GM12891 (cell line): ENCODE data around the gene MED13L.

ENCODE experiments used
- DNase-seq: peaks from one replicate; pipeline ENCODE4 v3.0.0; 2011; ENCODE audit warnings: low spot score; ENCODE audit not compliant: insufficient read length
- FAIRE-seq: peaks from 2 replicates; lab custom pipeline; 2011; peaks lifted over from hg19 to GRCh38; lab: Jason Lieb, UNC
- PAX5 ChIP-seq: IDR thresholded peaks from 2 replicates; pipeline ENCODE4 v1.6.1; 2011; ENCODE audit warnings: low read length, moderate library complexity, mild to moderate bottlenecking; ENCODE audit not compliant: insufficient read depth, severe bottlenecking
- POLR2A ChIP-seq: IDR thresholded peaks from 2 replicates; pipeline ENCODE4 v1.6.1; 2011; ENCODE audit warnings: low read depth, low read length, control low read depth
- POLR2AphosphoS5 ChIP-seq: IDR thresholded peaks from 2 replicates; pipeline ENCODE4 v1.6.1; 2011; ENCODE audit warnings: low read depth, low read length, control low read depth
- POU2F2 ChIP-seq: IDR thresholded peaks from 2 replicates; pipeline ENCODE4 v1.6.1; 2011; ENCODE audit warnings: low read depth, mild to moderate bottlenecking, control low read depth, low read length, moderate library complexity
- SPI1 ChIP-seq: IDR thresholded peaks from 2 replicates; pipeline ENCODE4 v1.6.1; 2011; ENCODE audit warnings: low read depth, low read length, control low read depth
- TAF1 ChIP-seq: IDR thresholded peaks from 2 replicates; pipeline ENCODE4 v1.6.1; 2011; ENCODE audit warnings: low read depth, low read length, control low read depth

Gene MED13L

DNA sequence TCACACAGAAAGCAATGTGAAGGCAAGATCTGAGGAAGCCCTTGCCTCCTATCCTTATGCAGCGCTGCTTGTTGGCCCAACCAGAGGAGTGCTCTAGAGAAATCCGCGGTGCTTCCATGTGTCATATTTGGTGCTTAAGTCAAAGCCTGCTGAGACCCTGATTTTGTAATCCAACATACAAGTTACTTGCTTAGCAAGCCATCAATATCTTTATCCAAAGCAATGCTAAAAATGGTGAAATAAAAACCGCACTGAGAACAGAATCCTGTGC is 250.0 kb downstream of the MED13L start:
- TF ChIP-seq TAF1, result no peak
- no peak for TF ChIP-seq POU2F2
- no peak for TF ChIP-seq PAX5
- no peak for TF ChIP-seq POLR2AphosphoS5
- no peak for TF ChIP-seq SPI1
- no peak for TF ChIP-seq POLR2A
- FAIRE-seq (no peak), DNase-seq (no peak)

DNA sequence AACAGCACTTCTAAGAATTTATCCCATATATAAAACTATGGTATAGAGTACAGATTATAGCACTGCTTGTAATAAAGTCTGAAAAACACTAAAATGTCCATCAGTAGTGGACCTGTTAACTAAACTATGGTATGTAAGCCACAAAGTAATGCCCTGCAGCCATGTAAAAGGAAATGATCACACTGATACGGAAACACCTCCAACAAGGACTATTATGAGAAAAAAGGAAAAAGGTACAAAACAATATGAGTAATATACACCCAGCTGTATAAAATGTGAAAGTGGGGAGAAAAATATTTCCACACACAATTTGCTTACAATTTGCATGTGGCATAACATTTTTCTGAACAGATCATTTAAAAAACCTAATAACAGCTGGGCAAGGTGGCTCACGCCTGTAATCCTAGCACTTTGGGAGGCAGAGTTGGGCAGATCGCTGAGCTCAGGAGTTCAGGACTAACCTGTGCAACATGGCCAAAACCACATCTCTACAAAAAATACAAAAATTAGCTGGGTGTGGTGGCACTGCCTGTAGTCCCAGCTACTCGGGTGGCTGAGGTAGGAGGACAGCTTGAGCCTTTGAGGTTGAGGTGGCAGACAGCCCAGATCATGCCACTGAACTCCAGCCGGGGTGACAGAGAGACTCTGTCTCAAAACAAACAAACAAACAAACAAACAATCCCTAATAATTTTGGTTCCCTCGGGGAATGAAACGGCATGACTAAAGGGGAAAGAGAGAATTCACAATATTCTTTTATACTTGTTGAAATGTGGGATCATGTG is 250.5 kb downstream of the MED13L start:
- TF ChIP-seq POLR2A (no peak), SPI1 (no peak), POU2F2 (no peak), POLR2AphosphoS5 (no peak), TAF1 (no peak), PAX5 (no peak)
- peak; percentile 26 for FAIRE-seq

DNA sequence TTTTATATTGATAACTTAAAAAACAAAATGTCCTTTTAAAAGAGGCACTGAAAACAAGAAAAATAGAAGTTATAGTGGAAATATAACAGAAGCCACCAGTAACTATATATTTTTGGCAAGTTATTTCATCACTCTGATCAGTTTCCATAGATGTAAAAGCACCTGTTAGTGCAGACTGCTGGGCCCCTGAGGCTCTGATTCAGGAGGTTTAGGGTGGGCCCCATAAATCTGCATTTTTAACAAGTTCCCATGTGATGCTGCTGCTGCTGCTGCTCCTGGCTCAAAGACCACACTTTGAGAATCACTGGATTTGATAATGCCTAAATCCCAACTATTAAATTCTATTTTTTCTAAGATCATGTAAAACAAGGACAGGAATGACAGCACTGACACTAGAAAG is 251.1 kb downstream of the MED13L start:
- TF ChIP-seq POLR2AphosphoS5 (no peak), POLR2A (no peak), TAF1 (no peak), PAX5 (no peak), SPI1 (no peak)
- FAIRE-seq (no peak), DNase-seq (no peak)

More for the DNA sequence above, 250.5 kb downstream of the MED13L start:
- no peak for DNase-seq

DNA sequence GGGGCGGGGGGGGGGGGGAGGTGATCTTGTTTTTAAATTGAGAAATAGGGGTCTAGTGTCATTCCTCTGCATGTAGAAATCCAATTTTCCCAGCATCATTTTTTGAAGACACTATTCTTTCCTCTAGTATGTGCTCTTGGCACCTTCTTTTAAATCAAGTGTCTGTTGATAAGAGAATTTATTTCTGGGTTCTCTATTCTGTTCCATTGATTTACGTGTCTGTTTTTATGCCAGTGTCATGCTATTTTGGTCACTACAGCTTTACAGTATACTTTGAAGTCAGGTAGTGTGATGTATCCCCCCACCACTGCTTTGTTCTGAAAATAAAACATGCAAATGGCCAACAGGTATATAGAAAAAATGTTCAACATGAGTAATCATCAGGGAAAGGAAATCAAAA is 252.7 kb downstream of the MED13L start:
- no peak for TF ChIP-seq PAX5
- no peak for TF ChIP-seq TAF1
- TF ChIP-seq SPI1, result no peak
- no peak for TF ChIP-seq POLR2AphosphoS5
- TF ChIP-seq POU2F2, result no peak
- TF ChIP-seq POLR2A, result no peak
- no peak for DNase-seq
- FAIRE-seq, result no peak

DNA sequence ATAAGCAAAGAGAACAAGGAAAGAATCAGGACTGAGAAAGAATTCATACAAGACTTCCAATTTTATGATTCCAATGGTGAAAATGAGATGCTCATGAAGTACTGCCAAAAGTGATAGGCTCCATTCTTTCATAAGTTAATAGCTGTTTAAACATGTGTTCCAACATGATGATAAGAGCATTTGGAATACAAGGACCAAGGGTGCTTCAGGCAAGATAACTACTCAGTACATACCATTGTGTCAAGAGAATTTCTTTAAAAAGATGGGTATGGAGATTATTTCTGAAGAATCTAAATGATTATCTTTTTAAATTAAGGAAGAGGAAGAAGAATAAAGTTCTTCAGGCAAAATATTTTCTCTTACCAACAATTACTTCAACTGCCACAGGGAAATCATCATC is 258.1 kb downstream of the MED13L start:
- TF ChIP-seq POLR2AphosphoS5, result no peak
- no peak for TF ChIP-seq POLR2A
- TF ChIP-seq SPI1, result no peak
- no peak for TF ChIP-seq PAX5
- no peak for TF ChIP-seq POU2F2
- TF ChIP-seq TAF1, result no peak
- DNase-seq (no peak), FAIRE-seq (no peak)

DNA sequence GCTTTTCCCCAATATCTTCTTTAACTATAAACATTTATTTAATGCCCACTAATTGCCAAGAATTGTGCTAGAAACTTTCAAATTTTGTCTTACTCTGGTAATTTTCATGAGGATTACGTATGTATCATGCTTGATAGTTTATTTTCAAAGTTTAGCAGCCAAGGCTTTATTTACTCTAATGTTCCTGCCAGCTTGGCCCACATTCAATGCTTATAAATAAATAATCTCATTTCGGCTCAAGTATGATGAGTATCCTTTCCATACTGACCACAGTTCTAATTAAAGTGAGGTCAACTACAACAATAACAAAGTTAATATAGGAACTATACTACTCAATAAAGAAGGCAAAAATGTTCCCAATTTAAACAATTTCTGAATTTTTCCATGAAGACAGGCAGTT is 259.2 kb downstream of the MED13L start:
- DNase-seq (no peak), FAIRE-seq (no peak)
- TF ChIP-seq TAF1, result no peak
- no peak for TF ChIP-seq POLR2A
- no peak for TF ChIP-seq POU2F2
- no peak for TF ChIP-seq POLR2AphosphoS5
- no peak for TF ChIP-seq PAX5
- no peak for TF ChIP-seq SPI1

DNA sequence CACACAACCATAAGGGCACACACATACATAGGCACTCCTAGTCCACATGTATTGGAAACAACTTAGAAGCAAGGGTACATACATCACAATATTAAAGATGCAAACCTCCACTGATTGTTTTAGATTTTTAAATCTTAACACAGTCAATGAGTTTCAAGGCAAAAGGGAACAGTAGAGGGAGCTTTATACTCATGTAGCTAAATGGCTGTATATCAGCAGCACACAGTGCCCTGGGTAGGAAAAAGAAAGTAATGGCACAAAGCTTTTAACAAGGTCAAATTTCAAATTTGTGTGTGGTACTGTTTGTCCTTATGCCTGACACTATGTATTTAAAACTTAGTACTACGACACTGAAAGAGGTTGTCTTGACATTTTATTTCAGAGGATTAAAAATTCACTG is 262.0 kb downstream of the MED13L start:
- DNase-seq, result no peak
- TF ChIP-seq POLR2A (no peak), POU2F2 (no peak), PAX5 (no peak), POLR2AphosphoS5 (no peak), SPI1 (no peak)
- FAIRE-seq, result peak; percentile 9

DNA sequence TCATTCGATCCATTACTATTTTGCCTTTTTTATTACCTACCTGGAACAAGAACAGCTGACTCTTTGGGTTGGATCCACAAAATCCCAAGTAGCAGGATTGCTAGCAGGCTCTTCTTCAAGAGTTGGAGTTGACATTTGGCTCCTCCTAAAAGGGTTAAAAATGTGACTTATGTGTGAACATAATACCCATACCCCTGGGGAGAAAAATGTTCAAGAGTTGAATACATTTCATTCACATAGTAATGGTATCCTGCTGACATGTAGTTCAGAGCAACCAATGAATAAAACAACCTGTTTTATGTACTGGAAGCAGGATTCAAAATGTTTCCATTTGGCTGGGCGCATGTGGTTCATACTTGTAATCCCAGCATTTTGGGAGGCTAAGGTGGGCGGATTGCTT is 264.7 kb downstream of the MED13L start:
- TF ChIP-seq POLR2AphosphoS5 (no peak), TAF1 (no peak), PAX5 (no peak), POLR2A (no peak), POU2F2 (no peak), SPI1 (no peak)
- FAIRE-seq, result no peak

DNA sequence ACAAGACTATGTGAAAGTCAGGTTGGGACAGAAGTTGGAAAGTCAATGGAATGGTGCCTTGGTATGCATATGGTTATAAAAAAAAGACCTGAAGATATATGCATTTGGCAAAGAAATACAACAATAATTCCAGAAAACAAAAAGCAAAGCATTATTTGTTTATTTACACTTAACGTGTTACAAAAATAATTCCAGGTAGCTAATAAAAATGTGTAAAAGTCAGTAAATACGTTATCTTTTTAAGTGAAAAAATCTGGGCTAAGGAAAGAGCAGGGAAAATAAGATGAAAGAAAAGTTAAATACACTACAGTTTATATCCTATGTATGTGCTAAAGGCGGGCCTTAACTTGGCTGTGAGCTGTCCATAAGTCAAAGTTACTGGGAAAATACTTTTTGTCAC is 266.3 kb downstream of the MED13L start:
- TF ChIP-seq POU2F2 (no peak), PAX5 (no peak), SPI1 (no peak), TAF1 (no peak), POLR2A (no peak), POLR2AphosphoS5 (no peak)
- no peak for FAIRE-seq
- no peak for DNase-seq

More for the DNA sequence above, 264.7 kb downstream of the MED13L start:
- no peak for DNase-seq
